H7 (cell line): ENCODE results near the gene IGF1R. TPM values are rescaled to one million over a fixed set of nuclear protein-coding genes. Genes with fewer than 3 reads are reported as not detected.

Source experiments
- DNase-seq: peaks from one replicate; pipeline ENCODE4 v3.0.0; 2012
- H3K27me3 ChIP-seq: 2 replicates; pipeline ENCODE4 v1.6.0; 2011; ENCODE audit warnings: mild to moderate bottlenecking, low read length; ENCODE audit not compliant: control insufficient read depth, insufficient read depth
- H3K36me3 ChIP-seq: replicated peaks from 2 replicates; pipeline ENCODE4 v1.5.1; 2011; ENCODE audit warnings: low read length; ENCODE audit not compliant: control insufficient read depth, insufficient read depth
- H3K4me3 ChIP-seq: 2 replicates; pipeline ENCODE4 v1.5.1; 2011; ENCODE audit warnings: low read depth, mild to moderate bottlenecking, control low read depth, low read length, moderate library complexity; ENCODE audit not compliant: insufficient read depth
- total RNA-seq: library from RNA; depleted of rRNA; stranded (reverse); fragments of >200 nt; shearing (Covaris generic); gene quantifications from 2 replicates; pipeline ENCODE4 v1.2.3, GENCODE V29; 2014

IGF1R gene
- total RNA-seq, 1 experiment from 2014 or later = 33.0 TPM

- no peak for DNase-seq
- H3K36me3 ChIP-seq = no peaks in the 10 kb centered on the region
- no peaks in the 10 kb centered on the region for H3K27me3 ChIP-seq
- no peak overlapping the region for H3K4me3 ChIP-seq
Observed at GRCh38 chr15:98655732-98656131, 7.4 kb downstream of the IGF1R start.

DNA sequence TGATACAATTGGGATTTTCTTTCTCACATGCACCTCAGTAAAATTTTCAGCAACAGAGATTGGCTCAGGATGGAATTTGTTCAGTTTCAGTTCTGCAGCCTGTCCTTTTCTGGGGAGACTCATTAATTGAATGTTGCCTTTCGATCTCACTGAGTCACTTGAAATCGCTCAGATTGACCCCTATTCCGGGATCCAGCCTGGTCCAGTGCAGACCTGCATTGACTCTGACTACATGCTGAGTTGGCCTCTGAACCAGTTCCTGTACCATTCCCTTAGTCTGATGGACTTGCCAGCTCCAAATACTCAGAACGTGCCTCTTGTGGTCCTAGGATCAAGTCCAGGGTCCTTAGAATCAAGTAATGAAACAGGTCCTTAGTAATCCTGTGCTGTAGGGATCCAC lies 9.4 kb downstream of the IGF1R start:
- DNase-seq = no peak
- Histone ChIP-seq H3K36me3 (no peaks in the 10 kb centered on the region), H3K4me3 (no peak overlapping the region)

DNA sequence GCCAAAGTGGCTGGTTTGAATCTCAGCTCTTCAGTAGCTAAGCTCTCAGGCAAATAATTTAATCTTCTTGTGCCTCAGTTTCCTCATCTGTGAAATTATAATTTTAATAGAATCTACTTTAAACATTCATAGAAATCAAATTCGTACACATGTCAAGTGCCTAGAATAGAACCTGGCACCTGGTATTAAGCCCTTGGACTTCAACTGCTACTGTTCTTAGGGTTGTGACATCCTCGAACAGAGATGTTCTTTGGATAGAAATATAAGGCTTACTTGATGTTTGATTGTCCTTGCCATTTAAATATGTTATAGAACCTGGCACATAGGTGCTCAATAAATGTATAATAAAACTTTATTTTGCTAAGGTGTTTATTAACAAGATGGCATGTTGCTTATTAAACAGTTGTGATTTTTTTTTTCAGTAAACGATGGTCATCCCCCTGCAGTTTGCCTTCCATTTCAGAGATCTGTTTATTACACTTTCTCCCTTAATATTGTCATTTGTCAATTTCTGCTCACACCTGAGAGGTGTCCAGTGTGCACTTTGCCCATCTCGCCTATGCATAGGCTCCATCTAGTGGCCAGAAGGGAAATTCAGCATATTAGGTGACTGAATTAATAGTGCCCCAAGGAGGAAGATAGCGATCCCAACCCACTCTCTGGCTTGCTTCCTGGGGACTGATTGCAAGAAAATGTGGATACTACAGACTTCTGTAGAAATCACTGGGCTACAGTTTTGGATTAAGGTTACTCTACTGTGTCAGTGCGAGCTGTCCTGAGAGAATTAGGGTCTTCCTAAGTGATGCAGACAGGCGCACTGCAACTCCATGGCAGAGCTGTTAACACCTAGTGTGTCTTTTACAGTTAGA lies 10.7 kb downstream of the IGF1R start:
- no peak overlapping the region for H3K4me3 ChIP-seq
- DNase-seq = peak; percentile 72
- H3K27me3 ChIP-seq = no peaks in the 10 kb centered on the region
- no peaks in the 10 kb centered on the region for H3K36me3 ChIP-seq

More for the DNA sequence above, 9.4 kb downstream of the IGF1R start:
- H3K27me3 ChIP-seq = no peaks in the 10 kb centered on the region

- H3K36me3 ChIP-seq = no peaks in the 10 kb centered on the region
- DNase-seq = no peak
- no peak overlapping the region for H3K4me3 ChIP-seq
- no peaks in the 10 kb centered on the region for H3K27me3 ChIP-seq
Observed at GRCh38 chr15:98660055-98660454, 11.7 kb downstream of the IGF1R start.

DNA sequence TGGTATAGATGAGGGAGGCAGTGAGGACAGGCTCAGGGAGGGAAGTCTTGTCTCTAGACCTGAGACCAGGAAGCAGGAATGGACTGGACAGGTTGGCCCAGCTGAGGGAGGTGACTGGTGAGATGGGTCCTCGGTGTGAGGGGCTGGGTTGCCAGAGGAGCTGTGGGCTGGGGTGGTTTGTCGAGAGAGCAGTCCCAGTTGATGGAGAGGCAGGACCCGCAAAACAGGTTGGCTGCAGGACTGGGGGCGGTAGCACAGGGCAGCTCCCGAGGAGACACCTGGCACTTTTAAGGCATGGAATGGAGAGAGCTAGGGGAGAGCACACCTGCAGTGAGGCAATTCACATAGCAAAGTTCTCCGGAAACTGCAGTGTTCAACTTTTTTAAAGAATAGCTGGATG lies 14.7 kb downstream of the IGF1R start:
- no peaks in the 10 kb centered on the region for H3K36me3 ChIP-seq
- DNase-seq = peak; percentile 74
- H3K27me3 ChIP-seq = no peaks in the 10 kb centered on the region
- H3K4me3 ChIP-seq = no peak overlapping the region

DNA sequence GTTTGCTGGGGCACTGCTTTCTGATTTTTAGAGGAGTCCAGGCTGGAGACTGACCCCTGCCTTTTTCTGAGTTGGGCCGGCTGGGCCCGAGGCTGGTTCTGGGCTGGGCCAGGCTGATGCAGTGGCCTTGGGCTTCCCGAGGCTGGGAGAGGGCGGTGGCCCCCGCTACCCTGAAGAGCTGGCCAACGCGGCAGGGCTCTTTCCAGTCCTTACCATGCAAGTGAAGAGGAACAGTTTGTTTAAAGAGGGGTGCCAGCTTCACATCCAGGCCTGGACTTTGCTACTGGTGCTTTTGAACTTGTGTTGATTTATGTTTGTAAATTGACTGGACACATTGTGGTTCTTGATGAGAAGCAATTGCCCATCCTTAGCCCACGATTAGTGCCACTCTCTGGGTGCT lies 15.3 kb downstream of the IGF1R start:
- Histone ChIP-seq H3K36me3 (no peaks in the 10 kb centered on the region), H3K27me3 (no peaks in the 10 kb centered on the region), H3K4me3 (no peak overlapping the region)
- no peak for DNase-seq

GRCh38 chr15:98666441-98666840 lies 18.1 kb downstream of the IGF1R start:
- Histone ChIP-seq H3K36me3 (no peaks in the 10 kb centered on the region; the same call in 1 of the 2 replicates), H3K27me3 (no peaks in the 10 kb centered on the region), H3K4me3 (no peak overlapping the region)
- DNase-seq = no peak

DNA sequence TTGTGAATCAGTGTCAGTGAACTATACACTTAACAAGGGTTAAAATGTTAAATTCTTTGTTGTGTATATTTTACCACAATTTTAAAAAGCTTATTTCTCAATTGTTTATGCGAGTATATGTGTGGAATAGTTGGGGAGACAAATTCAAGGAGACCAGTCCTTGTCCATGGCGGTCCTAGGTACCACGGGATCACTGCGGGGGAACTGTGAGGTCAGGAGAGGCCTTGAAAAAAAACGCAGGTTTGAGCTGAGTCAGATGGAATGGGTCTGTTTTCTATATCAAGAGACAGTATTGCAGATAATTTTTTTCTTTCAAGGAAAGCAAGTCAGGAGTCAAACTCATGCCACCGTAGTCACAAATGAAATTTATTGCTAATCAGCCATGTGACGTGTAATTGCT lies 18.5 kb downstream of the IGF1R start:
- Histone ChIP-seq H3K27me3 (no peaks in the 10 kb centered on the region), H3K4me3 (no peak overlapping the region), H3K36me3 (no peaks in the 10 kb centered on the region; the same call in 1 of the 2 replicates)
- no peak for DNase-seq

GRCh38 chr15:98667521-98668179 lies 19.3 kb downstream of the IGF1R start:
- H3K27me3 ChIP-seq = no peaks in the 10 kb centered on the region
- no peak for DNase-seq
- no peak overlapping the region for H3K4me3 ChIP-seq
- no peaks in the 10 kb centered on the region; the same call in 1 of the 2 replicates for H3K36me3 ChIP-seq

GRCh38 chr15:98668566-98669308 lies 20.4 kb downstream of the IGF1R start:
- Histone ChIP-seq H3K4me3 (no peak overlapping the region), H3K27me3 (no peaks in the 10 kb centered on the region), H3K36me3 (no peaks in the 10 kb centered on the region; the same call in 1 of the 2 replicates)
- no peak for DNase-seq

GRCh38 chr15:98669638-98670037 lies 21.3 kb downstream of the IGF1R start:
- Histone ChIP-seq H3K27me3 (no peaks in the 10 kb centered on the region), H3K4me3 (no peak overlapping the region), H3K36me3 (no peaks in the 10 kb centered on the region; the same call in 1 of the 2 replicates)
- DNase-seq = no peak

GRCh38 chr15:98671060-98672008 lies 23.0 kb downstream of the IGF1R start:
- H3K4me3 ChIP-seq = no peak overlapping the region
- no peaks in the 10 kb centered on the region; the same call in 1 of the 2 replicates for H3K36me3 ChIP-seq
- peak; percentile 71 for DNase-seq
- no peaks in the 10 kb centered on the region for H3K27me3 ChIP-seq

- H3K4me3 ChIP-seq = no peak overlapping the region
- no peak for DNase-seq
- H3K36me3 ChIP-seq = no peaks in the 10 kb centered on the region; the same call in 1 of the 2 replicates
- H3K27me3 ChIP-seq = no peaks in the 10 kb centered on the region
Observed at GRCh38 chr15:98673133-98673532, 24.8 kb downstream of the IGF1R start.

DNA sequence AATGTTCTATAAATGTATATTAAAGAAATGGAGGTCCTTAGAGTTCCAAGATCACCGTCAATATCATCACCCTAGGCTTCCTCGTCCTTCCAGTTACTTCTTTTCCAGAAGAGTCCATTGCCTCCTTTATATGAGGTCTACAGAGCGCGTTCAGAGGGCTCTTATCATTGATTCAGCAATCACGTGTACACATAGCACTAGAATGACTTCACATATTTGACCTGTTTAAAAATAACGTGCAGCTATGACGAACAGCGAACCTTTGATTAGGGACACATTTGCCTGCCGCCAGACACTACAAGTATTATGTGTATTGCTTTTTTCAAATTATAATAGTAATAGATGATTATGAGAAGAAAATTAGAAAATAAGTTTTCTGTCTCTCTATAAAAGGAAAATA lies 26.0 kb downstream of the IGF1R start:
- no peaks in the 10 kb centered on the region for H3K27me3 ChIP-seq
- no peak overlapping the region for H3K4me3 ChIP-seq
- DNase-seq = no peak
- H3K36me3 ChIP-seq = no peaks in the 10 kb centered on the region; the same call in 1 of the 2 replicates
